ENCODE results near the gene CRISPLD2.
A peak's percentile ranks its signal among the peaks of the same experiment; 100 is the strongest.
"Not testable (repeated sequence)": the region's sequence is repeated elsewhere in the genome, so short reads cannot be mapped to it uniquely, and the experiment has no call there.

Gene CRISPLD2

DNA sequence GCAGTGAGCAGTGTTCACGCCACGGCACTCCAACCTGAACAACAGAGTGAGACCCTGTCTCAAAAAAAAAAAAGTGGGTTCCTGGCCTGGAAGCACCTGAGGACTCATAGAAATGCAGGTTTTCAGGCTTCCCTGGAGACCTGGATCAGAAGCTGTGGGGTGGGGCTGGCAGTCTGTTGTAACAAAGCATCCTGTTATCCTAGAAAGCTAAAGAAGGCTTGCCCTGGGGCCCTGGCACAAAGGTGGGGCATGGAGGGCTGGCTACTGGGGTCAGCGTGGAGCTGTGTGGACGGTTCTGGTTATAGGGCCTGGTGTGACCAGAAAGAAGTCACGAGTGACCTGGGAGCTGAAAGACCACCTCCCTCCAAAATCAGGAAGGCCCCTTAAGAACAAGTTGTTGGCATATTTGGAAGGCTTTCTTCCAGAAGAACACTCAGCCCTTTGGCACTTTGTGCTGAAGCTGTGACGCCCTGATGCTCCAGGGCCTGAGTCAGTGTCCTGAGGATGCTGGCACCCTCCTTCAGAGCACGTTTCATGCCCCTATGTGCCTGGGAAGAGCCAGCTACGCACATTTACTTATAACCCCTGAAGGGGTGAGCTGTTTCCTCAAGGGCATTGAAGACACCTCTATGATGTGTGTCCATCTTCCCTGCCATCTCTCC lies 6.2 kb downstream of the CRISPLD2 start:
- no peak for DNase-seq

- DNase-seq = no peak
Observed at GRCh38 chr16:84826558-84826941, 6.8 kb downstream of the CRISPLD2 start.

GRCh38 chr16:84827131-84827574 lies 7.4 kb downstream of the CRISPLD2 start:
- no peak for DNase-seq

DNA sequence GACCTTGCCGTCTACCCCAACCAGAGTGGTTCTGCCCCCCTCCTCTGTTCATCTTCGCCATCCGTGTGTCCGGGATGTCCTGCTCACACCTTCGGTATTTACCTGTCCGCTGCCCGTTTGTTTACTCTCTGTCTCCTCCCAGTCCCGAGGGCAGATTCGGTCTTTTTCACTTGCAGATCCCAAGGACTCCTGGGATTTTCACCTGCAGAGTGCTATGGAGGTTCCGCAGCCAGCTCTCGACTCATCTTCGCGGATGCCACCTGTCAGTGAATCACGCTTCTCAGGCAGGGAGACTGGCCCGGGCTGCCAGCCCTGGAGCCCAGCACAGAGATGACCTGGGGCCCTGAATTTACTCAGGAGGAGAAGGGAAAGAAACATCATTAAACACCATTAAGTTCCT lies 8.1 kb downstream of the CRISPLD2 start:
- no peak for DNase-seq

DNA sequence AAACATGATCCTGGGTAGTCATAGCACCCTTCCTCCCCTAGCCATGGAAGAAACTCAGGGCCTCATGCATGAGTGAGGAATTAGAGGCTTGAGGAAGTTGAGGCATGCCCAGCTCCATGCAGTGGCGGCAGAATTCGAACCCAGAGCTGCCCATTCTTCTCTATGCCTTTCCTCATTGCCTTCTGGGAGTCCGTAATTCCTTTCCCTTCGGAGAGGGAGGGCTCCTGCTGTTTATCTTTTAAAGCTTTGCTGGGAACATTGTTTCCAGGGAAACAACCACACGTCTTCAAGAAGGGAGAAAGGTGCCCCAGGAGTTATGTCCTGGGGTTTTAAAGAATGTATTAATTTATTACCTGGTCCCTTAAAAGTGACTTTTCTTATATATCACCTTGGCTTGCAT lies 8.5 kb downstream of the CRISPLD2 start:
- no peak for DNase-seq

DNA sequence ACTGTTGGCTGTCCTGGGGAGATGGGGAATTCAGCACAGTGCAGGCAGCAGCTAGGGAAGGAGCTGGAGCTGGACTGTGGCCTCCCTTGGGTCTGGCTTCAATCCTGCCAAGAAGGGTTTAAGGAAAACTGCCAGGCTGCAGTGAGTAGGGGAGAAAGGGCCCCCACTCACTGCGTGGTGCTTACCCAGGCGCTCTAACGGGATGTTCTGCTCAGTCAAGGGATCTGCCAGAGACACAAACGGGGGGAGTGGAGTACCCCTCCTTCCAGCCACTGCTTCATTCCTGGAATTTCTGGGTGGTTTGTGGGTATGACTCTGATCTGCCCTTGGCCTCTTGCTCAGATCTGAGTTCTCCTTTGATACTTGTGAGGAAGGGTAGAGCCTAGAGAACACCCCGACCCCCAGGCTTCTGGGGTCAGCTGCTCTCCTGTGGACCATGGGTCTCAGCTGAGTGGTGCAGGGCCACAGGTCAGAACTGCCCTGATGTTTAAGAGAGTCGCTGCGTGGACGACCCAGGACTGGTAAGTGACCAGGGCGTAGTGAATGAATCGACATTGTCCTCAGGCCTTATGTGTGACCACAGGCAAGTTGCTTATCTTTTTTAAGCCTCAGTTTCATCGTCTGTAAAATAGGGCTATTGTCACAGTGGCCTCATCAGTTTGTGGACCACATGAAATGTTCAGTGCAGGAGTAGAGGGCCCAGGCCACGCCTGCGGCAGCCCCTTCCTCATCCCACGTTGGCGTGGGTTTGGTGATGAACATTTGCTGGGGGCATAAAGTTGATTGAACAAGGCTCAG lies 9.6 kb downstream of the CRISPLD2 start:
- DNase-seq = no peak

DNA sequence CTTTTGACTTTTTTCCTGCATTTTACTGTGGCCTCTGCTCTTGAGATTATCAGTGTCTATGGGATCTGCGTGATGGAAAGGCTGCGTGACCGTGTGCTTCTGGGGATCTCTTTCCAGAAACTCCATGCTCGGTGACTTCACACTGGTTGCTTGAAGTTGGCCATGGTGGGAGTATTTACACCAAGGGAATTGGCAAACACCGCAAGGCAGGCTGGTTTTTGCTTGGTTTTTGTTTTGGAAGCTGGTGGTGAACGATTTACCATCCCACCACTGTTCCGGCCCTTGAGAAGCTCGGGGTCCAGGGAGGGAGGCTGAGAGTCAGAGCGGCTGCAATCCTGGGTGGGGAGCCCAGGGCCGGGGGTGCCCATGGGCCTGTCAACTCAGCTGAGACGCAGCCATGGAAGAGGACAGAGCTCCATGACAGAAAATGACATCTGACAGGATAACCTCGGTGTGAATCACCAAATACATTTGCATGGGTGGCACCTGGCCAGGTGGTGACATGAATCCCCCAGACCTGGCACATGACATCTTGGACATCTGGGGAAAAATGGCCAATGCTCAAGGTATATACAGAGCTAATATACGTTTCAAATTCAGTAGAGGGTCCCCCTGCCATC lies 11.1 kb downstream of the CRISPLD2 start:
- no peak for DNase-seq

GRCh38 chr16:84831728-84832127 lies 11.9 kb downstream of the CRISPLD2 start:
- not testable (repeated sequence) for DNase-seq

- DNase-seq = peak; percentile 4
Observed at GRCh38 chr16:84832488-84833143, 12.8 kb downstream of the CRISPLD2 start.

DNA sequence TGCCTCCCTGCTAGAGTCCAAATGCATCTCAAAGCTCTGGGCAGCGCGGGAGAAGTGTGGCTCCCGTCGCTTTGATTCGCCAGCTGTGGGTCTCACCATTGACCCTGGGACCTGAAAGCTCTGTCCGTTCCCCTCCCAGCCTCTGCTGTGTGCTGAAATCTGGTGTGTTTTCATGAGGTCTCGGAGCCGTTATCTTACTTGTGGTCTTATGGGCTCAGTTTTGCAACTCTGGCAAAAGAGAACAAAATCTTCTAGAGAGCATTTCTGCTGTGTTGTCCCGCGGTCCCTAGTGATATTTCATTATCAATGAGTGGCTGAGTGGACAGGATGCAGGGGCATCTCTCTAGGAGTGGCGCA lies 13.3 kb downstream of the CRISPLD2 start:
- no peak for DNase-seq

GRCh38 chr16:84833542-84834402 lies 14.0 kb downstream of the CRISPLD2 start:
- DNase-seq = no peak

GRCh38 chr16:84834403-84834772 lies 14.6 kb downstream of the CRISPLD2 start:
- no peak for DNase-seq

DNA sequence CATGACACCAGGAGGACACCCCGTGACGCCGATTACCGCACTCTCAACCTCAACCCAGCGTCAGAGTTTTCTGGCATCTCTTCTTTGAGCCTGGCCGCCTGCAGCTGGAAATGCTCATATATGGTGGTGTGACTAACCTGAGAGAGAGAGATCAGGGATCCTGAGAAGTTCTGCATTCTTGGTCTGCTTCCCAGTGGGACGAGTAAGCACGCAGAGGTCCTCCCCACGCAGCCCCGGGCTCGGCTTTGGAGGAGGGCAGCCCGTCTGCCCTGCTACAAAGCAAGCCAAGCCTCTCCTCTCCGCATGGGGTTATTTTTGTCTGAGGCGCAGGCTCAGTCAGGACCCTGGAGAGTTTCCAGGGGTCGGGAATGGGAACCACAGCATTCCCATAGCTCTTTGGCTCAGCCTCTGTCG lies 16.5 kb downstream of the CRISPLD2 start:
- DNase-seq = no peak

DNA sequence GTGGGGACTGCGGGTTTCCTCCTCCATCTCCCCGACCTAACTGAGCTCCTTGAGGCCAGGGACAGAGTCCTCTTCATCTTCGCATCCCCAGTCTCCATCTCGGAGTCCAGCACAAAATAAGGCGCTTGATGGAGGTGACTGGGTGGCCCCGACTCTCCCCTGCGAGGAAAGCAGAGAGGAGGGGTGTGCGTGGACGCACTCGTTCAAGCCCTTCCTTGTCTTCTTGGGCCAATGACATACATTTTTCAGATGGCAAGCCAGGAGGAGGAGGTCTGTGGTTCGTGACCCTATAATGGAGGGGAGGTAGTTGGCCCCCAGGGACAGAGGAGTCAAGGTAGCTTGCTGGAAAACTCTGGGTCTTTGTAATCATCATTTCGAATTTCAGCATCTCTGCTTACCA lies 17.2 kb downstream of the CRISPLD2 start:
- DNase-seq = no peak

DNA sequence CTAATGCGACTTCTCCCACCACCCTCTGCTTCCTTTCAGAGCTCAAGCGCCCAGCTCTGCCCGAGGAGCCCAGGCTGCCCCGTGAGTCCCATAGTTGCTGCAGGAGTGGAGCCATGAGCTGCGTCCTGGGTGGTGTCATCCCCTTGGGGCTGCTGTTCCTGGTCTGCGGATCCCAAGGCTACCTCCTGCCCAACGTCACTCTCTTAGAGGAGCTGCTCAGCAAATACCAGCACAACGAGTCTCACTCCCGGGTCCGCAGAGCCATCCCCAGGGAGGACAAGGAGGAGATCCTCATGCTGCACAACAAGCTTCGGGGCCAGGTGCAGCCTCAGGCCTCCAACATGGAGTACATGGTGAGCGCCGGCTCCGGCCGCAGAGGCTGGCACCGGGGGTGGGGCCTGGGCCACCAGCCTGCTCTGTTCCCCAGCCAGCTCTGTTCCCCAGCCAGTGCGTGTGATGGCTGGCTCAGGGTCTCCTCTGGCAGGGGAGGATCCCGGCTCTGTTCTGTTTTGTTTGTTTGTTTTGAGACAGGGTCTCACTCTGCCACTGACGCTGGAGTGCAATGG lies 18.7 kb downstream of the CRISPLD2 start:
- no peak for DNase-seq

GRCh38 chr16:84839054-84839453 lies 19.3 kb downstream of the CRISPLD2 start:
- DNase-seq = no peak

DNA sequence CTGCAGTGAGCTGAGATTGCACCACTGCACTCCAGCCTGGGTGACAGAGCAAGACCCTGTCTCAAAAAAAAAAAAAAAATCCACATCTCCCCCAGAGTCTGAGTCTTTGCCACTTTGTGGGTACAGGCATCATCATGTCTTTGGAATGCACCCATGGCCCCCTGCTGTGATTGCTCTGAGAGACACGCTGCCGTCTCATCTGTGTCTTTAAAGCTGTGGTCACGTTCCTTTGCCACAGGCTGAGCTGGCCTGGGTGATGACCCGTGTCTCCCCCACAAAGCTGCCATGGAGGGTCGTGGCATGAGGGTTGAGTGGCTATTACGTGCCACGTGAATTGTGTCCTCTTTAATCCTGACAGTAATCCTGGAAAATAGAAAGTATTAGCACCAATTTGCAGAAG lies 20.2 kb downstream of the CRISPLD2 start:
- no peak for DNase-seq

GRCh38 chr16:84840687-84841627 lies 21.2 kb downstream of the CRISPLD2 start:
- DNase-seq = no peak

- DNase-seq = no peak
Observed at GRCh38 chr16:84841787-84842300, 22.1 kb downstream of the CRISPLD2 start.

GRCh38 chr16:84842516-84843148 lies 22.8 kb downstream of the CRISPLD2 start:
- no peak for DNase-seq

Measured in OCI-M1 (cell line).